RPMI7951 (cell line): ENCODE results near the gene KLHL6. TPM values are rescaled to one million over a fixed set of nuclear protein-coding genes. Genes with fewer than 3 reads are reported as not detected.
"Not testable (repeated sequence)": the region's sequence is repeated elsewhere in the genome, so short reads cannot be mapped to it uniquely, and the experiment has no call there.

Experiments used
- DNase-seq: peaks from one replicate; pipeline ENCODE4 v3.0.0-alpha.2; 2012; ENCODE audit warnings: low read depth
- total RNA-seq: library from RNA; depleted of rRNA; stranded (reverse); fragments of >200 nt; shearing (Covaris generic); gene quantifications from 2 replicates; pipeline ENCODE4 v1.2.3, GENCODE V29; 2014

Gene KLHL6
- total RNA-seq, 1 experiment from 2014 or later = not detected

- no peak for DNase-seq
Observed at GRCh38 chr3:183532620-183533411, 22.7 kb downstream of the KLHL6 start.

- DNase-seq = no peak
Observed at GRCh38 chr3:183529717-183530116, 25.8 kb downstream of the KLHL6 start.

GRCh38 chr3:183529185-183529584 is 26.3 kb downstream of the KLHL6 start:
- DNase-seq = no peak

- DNase-seq = not testable (repeated sequence)
Observed at GRCh38 chr3:183528758-183529157, 26.7 kb downstream of the KLHL6 start.

DNA sequence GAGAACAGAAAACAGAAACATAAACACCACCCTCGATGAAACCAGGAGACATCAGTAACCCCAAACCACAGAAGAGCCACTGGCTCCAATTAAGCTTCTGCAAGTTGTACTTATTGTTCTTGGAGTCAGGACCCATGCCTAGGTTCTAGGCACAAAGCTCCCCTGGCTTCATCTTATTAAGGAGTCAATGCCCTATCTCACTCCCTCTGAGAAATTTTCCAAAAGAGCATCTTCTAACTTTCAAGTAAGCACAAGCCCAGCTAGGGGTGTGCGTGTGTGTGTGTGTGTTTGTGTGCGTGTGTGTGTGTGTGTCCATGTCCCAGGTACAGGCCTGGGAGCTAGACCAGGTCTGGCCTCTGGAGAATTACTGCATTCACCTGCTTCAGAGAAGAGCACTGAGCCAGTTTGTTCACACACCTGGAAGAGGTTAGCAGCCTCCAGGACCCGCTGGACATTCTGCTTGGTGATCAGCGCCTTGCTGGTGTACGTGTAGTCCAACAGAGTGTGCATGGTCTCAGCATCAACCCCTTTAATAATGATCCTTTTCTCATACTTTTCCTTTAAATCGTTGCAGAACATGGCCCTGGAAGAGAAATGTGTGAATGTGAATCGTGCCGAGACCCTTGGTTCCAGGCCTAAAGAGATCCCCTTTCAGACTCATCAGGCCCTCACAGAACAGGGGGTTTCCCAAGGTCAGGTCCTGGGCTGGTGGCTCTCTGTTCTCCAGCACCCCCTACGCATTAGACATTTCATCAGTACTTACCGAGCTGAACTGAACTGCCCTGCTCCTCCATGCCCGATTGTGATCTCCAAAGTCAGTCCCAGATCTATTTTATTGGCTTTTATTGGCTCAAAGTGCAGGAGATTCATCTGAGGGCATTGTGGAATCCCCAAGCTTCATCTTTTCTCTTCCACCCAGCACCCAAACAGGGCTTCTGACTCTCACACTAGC is 27.8 kb downstream of the KLHL6 start:
- DNase-seq = no peak

GRCh38 chr3:183526838-183527427 is 28.6 kb downstream of the KLHL6 start:
- no peak for DNase-seq

GRCh38 chr3:183524476-183524875 is 31.0 kb downstream of the KLHL6 start:
- no peak for DNase-seq

- DNase-seq = not testable (repeated sequence)
Observed at GRCh38 chr3:183520741-183521556, 34.6 kb downstream of the KLHL6 start.

DNA sequence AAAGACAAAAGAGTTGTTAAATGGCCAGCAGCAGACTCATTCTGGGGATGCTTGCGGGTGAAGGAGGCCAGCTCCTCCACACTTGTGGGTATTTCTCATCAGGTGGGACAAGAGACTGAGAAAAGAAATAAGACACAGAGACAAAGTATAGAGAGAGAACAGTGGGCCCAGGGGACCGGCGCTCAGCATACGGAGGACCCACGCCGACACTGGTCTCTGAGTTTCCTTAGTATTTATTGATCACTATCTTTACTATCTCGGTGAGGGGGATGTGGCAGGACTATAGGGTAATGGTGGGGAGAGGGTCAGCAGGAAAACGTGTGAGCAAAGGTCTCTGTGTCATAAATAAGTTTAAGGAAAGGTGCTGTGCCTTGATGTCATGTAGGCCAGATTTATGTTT is 35.2 kb downstream of the KLHL6 start:
- not testable (repeated sequence) for DNase-seq

GRCh38 chr3:183519891-183520290 is 35.6 kb downstream of the KLHL6 start:
- no peak for DNase-seq

DNA sequence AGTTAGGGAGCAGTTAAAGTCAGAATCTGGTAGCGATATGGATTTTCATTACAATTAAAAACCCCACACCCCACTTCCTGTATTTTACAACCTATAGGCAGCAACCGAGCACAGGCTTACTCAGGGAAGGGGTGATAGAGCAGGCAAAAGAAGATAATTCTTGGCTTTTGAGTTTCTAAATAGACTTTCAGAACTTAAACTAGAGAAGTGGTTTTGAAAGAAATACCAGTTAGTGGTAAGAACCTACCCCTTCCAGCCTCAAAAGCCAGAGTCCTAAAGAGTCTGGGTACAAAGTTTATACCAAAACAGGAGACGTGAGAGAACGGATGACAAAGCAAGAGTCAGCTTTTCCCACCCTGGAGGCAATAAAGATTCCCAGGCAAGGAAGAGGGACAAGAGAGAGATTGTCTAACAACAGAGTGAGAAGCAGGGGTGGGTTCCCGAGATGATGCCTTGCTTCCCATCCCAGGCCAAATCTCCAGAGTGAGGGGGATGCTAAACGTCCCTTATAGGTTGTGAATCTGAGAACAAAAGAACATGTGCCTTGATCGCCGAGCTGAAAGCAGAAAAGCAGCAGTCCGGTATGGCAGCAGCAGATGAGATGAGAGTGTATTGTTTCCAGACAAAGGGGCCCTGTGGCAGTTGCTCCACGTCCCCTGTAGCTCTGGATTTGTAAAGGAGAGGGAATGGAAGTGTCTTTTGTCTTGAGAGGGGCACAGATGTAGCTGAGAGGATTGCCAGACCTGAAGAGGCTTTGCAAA is 36.8 kb downstream of the KLHL6 start:
- DNase-seq = peak; percentile 24

GRCh38 chr3:183517607-183518006 is 37.9 kb downstream of the KLHL6 start:
- no peak for DNase-seq

GRCh38 chr3:183515968-183516851 is 39.3 kb downstream of the KLHL6 start:
- DNase-seq = no peak

GRCh38 chr3:183514021-183514420 is 41.5 kb downstream of the KLHL6 start:
- no peak for DNase-seq

- no peak for DNase-seq
Observed at GRCh38 chr3:183513046-183513706, 42.3 kb downstream of the KLHL6 start.

DNA sequence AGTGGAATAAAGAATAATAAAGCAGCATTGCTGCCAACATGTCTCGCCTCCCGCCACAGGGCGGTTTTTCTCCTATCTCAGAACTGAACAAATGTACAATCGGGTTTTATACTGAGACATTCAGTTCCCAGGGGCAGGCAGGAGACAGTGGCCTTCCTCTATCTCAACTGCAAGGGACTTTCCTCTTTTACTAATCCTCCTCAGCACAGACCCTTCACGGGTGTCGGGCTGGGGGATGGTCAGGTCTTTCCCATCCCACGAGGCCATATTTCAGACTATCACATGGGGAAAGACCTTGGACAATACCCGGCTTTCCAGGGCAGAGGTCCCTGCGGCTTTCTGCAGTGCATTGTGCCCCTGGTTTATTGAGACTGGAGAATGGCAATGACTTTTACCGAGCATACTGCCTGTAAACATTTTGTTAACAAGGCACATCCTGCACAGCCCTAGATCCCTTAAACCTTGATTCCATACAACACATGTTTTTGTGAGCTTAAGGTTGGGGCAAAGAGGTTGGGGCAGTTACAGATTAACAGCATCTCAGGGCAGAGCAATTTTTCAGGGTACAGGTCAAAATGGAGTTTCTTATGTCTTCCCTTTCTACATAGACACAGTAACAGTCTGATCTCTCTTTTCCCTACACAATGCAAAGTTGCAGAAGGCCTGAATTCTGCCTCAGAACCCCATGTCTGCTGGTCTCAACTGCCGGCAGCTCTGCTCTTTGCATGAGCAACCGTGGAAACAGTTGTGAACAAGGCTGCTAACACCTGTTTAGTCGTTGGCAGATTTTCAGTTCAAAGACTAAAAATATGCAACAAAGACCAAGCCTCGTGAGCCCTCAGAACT is 44.0 kb downstream of the KLHL6 start:
- DNase-seq = not testable (repeated sequence)

- DNase-seq = no peak
Observed at GRCh38 chr3:183508821-183509220, 46.7 kb downstream of the KLHL6 start.

DNA sequence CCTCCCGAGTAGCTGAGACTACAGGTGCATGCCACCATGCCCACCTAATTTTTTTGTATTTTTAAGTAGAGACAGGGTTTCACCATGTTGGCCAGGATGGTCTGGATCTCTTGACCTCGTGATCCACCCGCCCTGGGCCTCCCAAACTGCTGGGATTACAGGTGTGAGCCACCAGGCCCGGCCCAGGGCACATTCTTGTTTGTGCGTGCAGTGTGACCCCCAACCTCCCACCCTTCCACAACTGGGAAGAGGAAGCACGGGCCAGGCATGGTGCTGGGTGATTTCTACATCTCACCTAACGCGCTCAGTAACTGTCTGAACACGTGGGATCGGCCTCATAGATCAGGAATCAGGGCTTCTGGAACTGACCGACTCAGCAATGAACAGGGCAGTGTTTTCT is 48.0 kb downstream of the KLHL6 start:
- no peak for DNase-seq
